H1 (cell line): ENCODE results near the gene NRDE2. TPM values are rescaled to one million over a fixed set of nuclear protein-coding genes. Genes with fewer than 3 reads are reported as not detected.
A peak's percentile ranks its signal among the peaks of the same experiment; 100 is the strongest.

Experiments
- CTCF ChIA-PET: fragments of 300-600 bp; sonication (Branson Sonifier 250); formaldehyde crosslinking; loops from one replicate; lab custom pipeline; 2021; ENCODE audit not compliant: partially characterized antibody; lab: Charles Lee
- POLR2A ChIA-PET: fragments of 300-600 bp; sonication (Branson Sonifier 250); formaldehyde crosslinking; loops from one replicate; lab custom pipeline; 2021; ENCODE audit warnings: inconsistent platforms; ENCODE audit not compliant: partially characterized antibody; lab: Charles Lee
- DNase-seq, 2 experiments: peaks; one replicate each; pipeline versions ENCODE4 v3.0.0 to v3.0.0-alpha.2; 2010 to 2022; ENCODE audit warnings: low spot score in 2 of 2, low read depth in 1 of 2, mixed read lengths in 1 of 2
- FAIRE-seq: peaks from 2 replicates; lab custom pipeline; 2011; peaks lifted over from hg19 to GRCh38; lab: Jason Lieb, UNC
- H2AFZ ChIP-seq: 2 replicates; pipeline ENCODE4 v1.8.1; 2012; ENCODE audit warnings: low read length, inconsistent platforms
- H2AK5ac ChIP-seq: 2 replicates; pipeline ENCODE4 v1.6.1; 2013; ENCODE audit warnings: low read depth, low read length
- H2BK120ac ChIP-seq: replicated peaks from 2 replicates; pipeline ENCODE3; 2013; ENCODE audit warnings: low read depth, low read length, inconsistent platforms
- H2BK12ac ChIP-seq: 2 replicates; pipeline ENCODE4 v1.6.1; 2013; ENCODE audit warnings: low read depth, low read length
- H2BK15ac ChIP-seq: 2 replicates; pipeline ENCODE4 v1.6.1; 2013; ENCODE audit warnings: low read length
- H2BK20ac ChIP-seq: 2 replicates; pipeline ENCODE4 v1.6.1; 2013; ENCODE audit warnings: low read length
- H2BK5ac ChIP-seq: 2 replicates; pipeline ENCODE4 v1.6.1; 2013; ENCODE audit warnings: low read depth, low read length
- H3K14ac ChIP-seq: 2 replicates; pipeline ENCODE4 v1.6.1; 2013; ENCODE audit warnings: inconsistent platforms; ENCODE audit not compliant: insufficient read length
- H3K18ac ChIP-seq: 2 replicates; pipeline ENCODE4 v1.6.1; 2013; ENCODE audit warnings: low read length; ENCODE audit errors: extremely low read depth
- H3K23ac ChIP-seq: 2 replicates; pipeline ENCODE4 v1.6.1; 2013; ENCODE audit warnings: inconsistent platforms; ENCODE audit not compliant: insufficient read length
- H3K23me2 ChIP-seq: 2 replicates; pipeline ENCODE4 v1.6.1; 2013; ENCODE audit warnings: low read depth, low read length
- H3K27ac ChIP-seq: 2 replicates; pipeline ENCODE4 v1.6.1; 2011; ENCODE audit warnings: low read depth, low read length, inconsistent platforms
- H3K27me3 ChIP-seq, 4 experiments: replicated peaks in 1 of 4; 1 replicate in 1 of 4; 2 replicates in 3 of 4; pipeline versions ENCODE4 v1.6.1 to v1.8.1; 2011 to 2013; ENCODE audit warnings: low read length in 3 of 4, mild to moderate bottlenecking in 3 of 4, inconsistent platforms in 2 of 4, mixed read lengths in 2 of 4, moderate library complexity in 1 of 4; ENCODE audit not compliant: control insufficient read depth in 3 of 4, insufficient read depth in 3 of 4; ENCODE audit errors: extremely low read depth in 1 of 4
- H3K36me3 ChIP-seq, 4 experiments: 2 replicates each; pipeline versions ENCODE4 v1.6.1 to v1.8.1; 2011 to 2013; ENCODE audit warnings: mild to moderate bottlenecking in 4 of 4, low read length in 3 of 4, moderate library complexity in 2 of 4, control low read depth in 1 of 4, inconsistent platforms in 1 of 4; ENCODE audit not compliant: insufficient read depth in 4 of 4, control insufficient read depth in 2 of 4
- H3K4ac ChIP-seq: replicated peaks from 2 replicates; pipeline ENCODE3; 2013; ENCODE audit warnings: low read length, low read depth, mixed read lengths, inconsistent platforms; ENCODE audit not compliant: insufficient read length
- H3K4me1 ChIP-seq, 4 experiments: replicated peaks in 1 of 4; 1 replicate in 1 of 4; 2 replicates in 3 of 4; pipeline versions ENCODE4 v1.6.1 to v1.8.1; 2011 to 2013; ENCODE audit warnings: low read length in 3 of 4, inconsistent platforms in 2 of 4, mixed read lengths in 1 of 4; ENCODE audit not compliant: insufficient read depth in 4 of 4, control insufficient read depth in 3 of 4
- H3K4me2 ChIP-seq, 2 experiments: 2 replicates each; pipeline versions ENCODE4 v1.6.1 to v1.8.1; 2011 to 2013; ENCODE audit warnings: low read depth in 2 of 2, low read length in 2 of 2, control low read depth in 1 of 2, inconsistent platforms in 1 of 2, mild to moderate bottlenecking in 1 of 2; ENCODE audit not compliant: insufficient read depth in 1 of 2
- H3K4me3 ChIP-seq, 4 experiments: fragments of 200-600, 300-600 bp in 1 of 4; sonication (generic), shearing (Covaris generic), sonication (Bioruptor Twin) in 1 of 4; 2 replicates each; pipeline versions ENCODE4 v1.5.1 to v1.8.1; 2011 to 2016; ENCODE audit warnings: low read length in 4 of 4, low read depth in 3 of 4, control low read depth in 2 of 4, inconsistent platforms in 2 of 4, mild to moderate bottlenecking in 2 of 4, mixed read lengths in 1 of 4, moderate library complexity in 1 of 4; ENCODE audit not compliant: insufficient read depth in 2 of 4; ENCODE audit errors: extremely low read depth in 1 of 4
- H3K56ac ChIP-seq: replicated peaks from 2 replicates; pipeline ENCODE3; 2013; ENCODE audit warnings: low read depth, mild to moderate bottlenecking, mixed read lengths, low read length, inconsistent platforms; ENCODE audit not compliant: insufficient read length
- H3K79me1 ChIP-seq: 2 replicates; pipeline ENCODE4 v1.6.1; 2013; ENCODE audit warnings: low read depth, low read length, control low read depth
- H3K79me2 ChIP-seq, 2 experiments: 2 replicates each; pipeline versions ENCODE4 v1.6.1 to v1.8.1; 2012 to 2013; ENCODE audit warnings: low read length in 2 of 2, mild to moderate bottlenecking in 2 of 2, inconsistent platforms in 1 of 2; ENCODE audit not compliant: insufficient read depth in 2 of 2, control insufficient read depth in 1 of 2
- H3K9ac ChIP-seq, 4 experiments: replicated peaks in 1 of 4; 1 replicate in 1 of 4; 2 replicates in 3 of 4; pipeline versions ENCODE4 v1.6.1 to v1.8.1; 2011 to 2013; ENCODE audit warnings: low read depth in 3 of 4, low read length in 3 of 4, control low read depth in 2 of 4, mild to moderate bottlenecking in 2 of 4, moderate library complexity in 2 of 4, inconsistent platforms in 1 of 4; ENCODE audit errors: extremely low read depth in 1 of 4
- H3K9me3 ChIP-seq, 2 experiments: 2 replicates each; pipeline versions ENCODE4 v1.6.1 to v1.8.1; 2012 to 2013; ENCODE audit warnings: mild to moderate bottlenecking in 2 of 2, moderate library complexity in 2 of 2, control low read depth in 1 of 2, inconsistent platforms in 1 of 2, low read depth in 1 of 2, low read length in 1 of 2, mixed read lengths in 1 of 2; ENCODE audit not compliant: insufficient read depth in 2 of 2
- H4K20me1 ChIP-seq, 2 experiments: replicated peaks in 1 of 2; 2 replicates each; pipeline versions ENCODE3 to v1.8.1; 2011 to 2013; ENCODE audit warnings: inconsistent platforms in 2 of 2, low read length in 2 of 2, mild to moderate bottlenecking in 1 of 2; ENCODE audit not compliant: insufficient read depth in 2 of 2, control insufficient read depth in 1 of 2
- H4K5ac ChIP-seq: 2 replicates; pipeline ENCODE4 v1.6.1; 2013; ENCODE audit warnings: low read length, low read depth, mixed read lengths, inconsistent platforms; ENCODE audit not compliant: insufficient read length
- H4K8ac ChIP-seq: 2 replicates; pipeline ENCODE4 v1.8.0; 2013; ENCODE audit warnings: mild to moderate bottlenecking, moderate library complexity, low read length, inconsistent platforms; ENCODE audit not compliant: insufficient read depth; ENCODE audit errors: extremely low read depth
- H4K91ac ChIP-seq: replicated peaks from 2 replicates; pipeline ENCODE3; 2013; ENCODE audit warnings: low read length, mixed read lengths, inconsistent platforms; ENCODE audit not compliant: insufficient read length
- NRF1 ChIP-seq: IDR thresholded peaks from 2 replicates; pipeline ENCODE4 v1.6.1; 2011; ENCODE audit warnings: mild to moderate bottlenecking, low read depth, low read length, improper control_type of control experiment
- POLR2AphosphoS5 ChIP-seq: IDR thresholded peaks from 2 replicates; pipeline ENCODE4 v1.6.1; 2011; ENCODE audit warnings: low read depth, low read length
- RAD21 ChIP-seq, 2 experiments: IDR thresholded peaks in 1 of 2; conservative IDR thresholded peaks in 1 of 2; 2 replicates each; pipeline ENCODE4 v1.6.1; 2011; ENCODE audit warnings: low read depth in 2 of 2, low read length in 2 of 2, improper control_type of control experiment in 1 of 2, inconsistent platforms in 1 of 2, mild to moderate bottlenecking in 1 of 2, moderate library complexity in 1 of 2
- WGBS, 2 experiments: shearing (Covaris generic) in 1 of 2; methylation state at CpG; one replicate each; pipeline versions ENCODE4 v1.1.6 to v1.1.7; 2013 to 2015; ENCODE audit warnings: low lambda C conversion rate in 2 of 2, mixed read lengths in 2 of 2, inconsistent platforms in 1 of 2, low coverage in 1 of 2, missing lambda C conversion rate in 1 of 2; ENCODE audit not compliant: insufficient replicate concordance in 2 of 2, insufficient coverage in 1 of 2, insufficient read length in 1 of 2; ENCODE audit errors: extremely low coverage in 1 of 2, missing lambda C conversion rate in 1 of 2; 5-methylcytosine and 5-hydroxymethylcytosine counted together
- polyA plus RNA-seq, 7 experiments: library from polyadenylated mRNA; depleted of rRNA in 3 of 7; stranded (reverse) in 5 of 7; unstranded in 2 of 7; fragments of >200 nt in 5 of 7; fragments of 200-250 nt in 2 of 7; gene quantifications; 1 replicate in 5 of 7; 2 replicates in 1 of 7; 4 replicates in 1 of 7; pipeline versions ENCODE4 v1.2.1 to v1.2.3, GENCODE V29; 2011 to 2013; ENCODE audit warnings: missing spikeins in 2 of 7, mixed read lengths in 2 of 7
- total RNA-seq: library from RNA; stranded (reverse); fragmentation: NEBNext Ultra II Directional; extraction: Animal tissue kit (Norgen Biotek cat#: 25700); gene quantifications from 2 replicates; pipeline ENCODE4 v1.2.1, GENCODE V29; 2021
- TF ChIP-seq, protein P1 (sequence below), 3 experiments: IDR thresholded peaks; 1 replicate in 2 of 3; 2 replicates in 1 of 3; pipeline versions ENCODE4 v1.5.1 to v1.6.1; 2011; ENCODE audit warnings: low read length in 3 of 3, mild to moderate bottlenecking in 3 of 3, inconsistent platforms in 2 of 3, low read depth in 1 of 3, moderate library complexity in 1 of 3; ENCODE audit not compliant: insufficient read depth in 1 of 3; ENCODE audit errors: control extremely low read depth in 1 of 3

Gene NRDE2
- total and polyA plus RNA-seq, 2 of the 8 experiments (the other 6 are each of a cell fraction or from before 2014, with no cell fraction given), result 4.9 to 12.1 TPM

DNA sequence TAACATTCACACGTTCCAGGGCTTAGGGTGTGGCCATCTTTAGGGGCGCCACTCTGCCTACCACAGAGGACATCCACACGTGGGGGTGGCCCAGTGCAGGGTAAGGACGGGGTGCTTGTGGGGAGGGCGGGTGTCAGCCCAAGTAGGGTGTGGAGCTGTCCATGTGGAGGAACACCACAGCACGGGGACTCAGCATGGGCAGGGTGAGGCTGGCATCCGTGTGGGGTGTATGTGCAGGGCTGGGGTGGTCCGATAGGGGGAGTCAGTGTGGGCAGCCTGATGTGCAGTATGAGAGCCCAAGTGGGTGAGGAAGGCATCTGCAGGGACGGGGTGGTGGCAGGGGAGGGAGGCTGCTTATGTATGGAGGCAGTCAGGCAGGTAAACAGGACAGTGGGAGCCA, 57.7 kb downstream of the NRDE2 start:
- H4K20me1 ChIP-seq, result peaks cover 0 to 6% of the 10 kb centered on the region in 2 experiments
- no peak overlapping the region for H3K18ac ChIP-seq
- H3K14ac ChIP-seq, result no peak overlapping the region
- 80% methylated on average over 8 of the region's 9 CpGs; no CpG with 5 or more reads in 1 of the 2 experiments for WGBS, 2 experiments
- no peak overlapping the region for H3K4me3 ChIP-seq
- H2BK12ac ChIP-seq, result no peak overlapping the region
- no peaks in the 10 kb centered on the region for H3K79me2 ChIP-seq
- H3K4me2 ChIP-seq, result no peak overlapping the region
- no peak overlapping the region for H2BK5ac ChIP-seq
- peak; percentile 72 for TF ChIP-seq POLR2AphosphoS5
- peak; percentile 39 to 55 for TF ChIP-seq RAD21 (IDR thresholded peaks at IDR 0.05 in 1 of 2, conservative IDR thresholded peaks at IDR 0.05 in 1 of 2; ENCODE audit: low read depth in 2 of 2, low read length in 2 of 2)
- TF ChIP-seq NRF1, result no peak
- TF ChIP-seq, protein P1, sequence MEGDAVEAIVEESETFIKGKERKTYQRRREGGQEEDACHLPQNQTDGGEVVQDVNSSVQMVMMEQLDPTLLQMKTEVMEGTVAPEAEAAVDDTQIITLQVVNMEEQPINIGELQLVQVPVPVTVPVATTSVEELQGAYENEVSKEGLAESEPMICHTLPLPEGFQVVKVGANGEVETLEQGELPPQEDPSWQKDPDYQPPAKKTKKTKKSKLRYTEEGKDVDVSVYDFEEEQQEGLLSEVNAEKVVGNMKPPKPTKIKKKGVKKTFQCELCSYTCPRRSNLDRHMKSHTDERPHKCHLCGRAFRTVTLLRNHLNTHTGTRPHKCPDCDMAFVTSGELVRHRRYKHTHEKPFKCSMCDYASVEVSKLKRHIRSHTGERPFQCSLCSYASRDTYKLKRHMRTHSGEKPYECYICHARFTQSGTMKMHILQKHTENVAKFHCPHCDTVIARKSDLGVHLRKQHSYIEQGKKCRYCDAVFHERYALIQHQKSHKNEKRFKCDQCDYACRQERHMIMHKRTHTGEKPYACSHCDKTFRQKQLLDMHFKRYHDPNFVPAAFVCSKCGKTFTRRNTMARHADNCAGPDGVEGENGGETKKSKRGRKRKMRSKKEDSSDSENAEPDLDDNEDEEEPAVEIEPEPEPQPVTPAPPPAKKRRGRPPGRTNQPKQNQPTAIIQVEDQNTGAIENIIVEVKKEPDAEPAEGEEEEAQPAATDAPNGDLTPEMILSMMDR (IDR thresholded peaks at IDR 0.05; ENCODE audit: control extremely low read depth in 1 of 3, insufficient read depth in 1 of 3, low read depth in 1 of 3, low read length in 3 of 3), result peak; percentile 64 to 83 (median 78)
- DNase-seq, result peak; percentile 23 to 63
- no peak overlapping the region for H2BK20ac ChIP-seq
- ChIA-PET POLR2A (interaction anchor here (0.6 to 1.4 kb wide), 3 partner anchors 7 to 285 kb away, joined by 3 to 4 read pairs (median 4); no protein-coding TSS in a partner anchor), CTCF (interaction anchor here (1.6 kb wide), 1 partner anchor 11 kb away, joined by 4 read pairs; no protein-coding TSS in a partner anchor)
- H3K27me3 ChIP-seq, result no peaks in the 10 kb centered on the region
- FAIRE-seq, result no peak
- peaks cover 9 to 43% (median 29%) of the 10 kb centered on the region in 4 experiments for H3K36me3 ChIP-seq
- H3K4ac ChIP-seq, result no peak overlapping the region
- H3K23me2 ChIP-seq, result no peaks in the 10 kb centered on the region
- H2AK5ac ChIP-seq, result no peak overlapping the region
- no peak overlapping the region for H4K5ac ChIP-seq
- H3K9ac ChIP-seq, result no peak overlapping the region
- H3K56ac ChIP-seq, result no peak overlapping the region
- H3K79me1 ChIP-seq, result no peaks in the 10 kb centered on the region
- no peak overlapping the region for H4K91ac ChIP-seq
- H2AFZ ChIP-seq, result no peak overlapping the region
- no peak overlapping the region for H4K8ac ChIP-seq
- H3K9me3 ChIP-seq, result no peaks in the 10 kb centered on the region
- no peak overlapping the region for H3K23ac ChIP-seq
- H3K27ac ChIP-seq, result no peak overlapping the region
- no peak overlapping the region for H2BK120ac ChIP-seq
- H3K4me1 ChIP-seq, result no peaks in the 10 kb centered on the region
- no peak overlapping the region for H2BK15ac ChIP-seq
